D721Med (cell line): ENCODE data around the gene DHH.

Experiments
- DNase-seq: peaks from one replicate; pipeline ENCODE4 v3.0.0; 2011; ENCODE audit warnings: low spot score; ENCODE audit not compliant: insufficient read length
- FAIRE-seq: peaks from 2 replicates; lab custom pipeline; 2011; peaks lifted over from hg19 to GRCh38; lab: Jason Lieb, UNC
- CTCF ChIP-seq: IDR thresholded peaks from 2 replicates; pipeline ENCODE4 v1.5.1; 2012; ENCODE audit warnings: mild to moderate bottlenecking, control low read depth; ENCODE audit not compliant: insufficient read depth; ENCODE audit errors: missing control alignments

Gene DHH

GRCh38 chr12:49040364-49040855 lies 54.2 kb downstream of the DHH start:
- DNase-seq (no peak), FAIRE-seq (no peak)
- TF ChIP-seq CTCF, result no peak

- FAIRE-seq, result no peak
- DNase-seq, result no peak
- no peak for TF ChIP-seq CTCF
Measured at GRCh38 chr12:49039421-49040363, 54.9 kb downstream of the DHH start.

- DNase-seq, result no peak
- TF ChIP-seq CTCF, result no peak
- no peak for FAIRE-seq
Measured at GRCh38 chr12:49038291-49038955, 56.2 kb downstream of the DHH start.

GRCh38 chr12:49037947-49038237 lies 56.7 kb downstream of the DHH start:
- TF ChIP-seq CTCF, result no peak
- FAIRE-seq, result no peak
- DNase-seq, result no peak

- TF ChIP-seq CTCF, result no peak
- FAIRE-seq (no peak), DNase-seq (no peak)
Measured at GRCh38 chr12:49037111-49037946, 57.3 kb downstream of the DHH start.
